ENCODE measurements around the gene ATP11B.

DNA sequence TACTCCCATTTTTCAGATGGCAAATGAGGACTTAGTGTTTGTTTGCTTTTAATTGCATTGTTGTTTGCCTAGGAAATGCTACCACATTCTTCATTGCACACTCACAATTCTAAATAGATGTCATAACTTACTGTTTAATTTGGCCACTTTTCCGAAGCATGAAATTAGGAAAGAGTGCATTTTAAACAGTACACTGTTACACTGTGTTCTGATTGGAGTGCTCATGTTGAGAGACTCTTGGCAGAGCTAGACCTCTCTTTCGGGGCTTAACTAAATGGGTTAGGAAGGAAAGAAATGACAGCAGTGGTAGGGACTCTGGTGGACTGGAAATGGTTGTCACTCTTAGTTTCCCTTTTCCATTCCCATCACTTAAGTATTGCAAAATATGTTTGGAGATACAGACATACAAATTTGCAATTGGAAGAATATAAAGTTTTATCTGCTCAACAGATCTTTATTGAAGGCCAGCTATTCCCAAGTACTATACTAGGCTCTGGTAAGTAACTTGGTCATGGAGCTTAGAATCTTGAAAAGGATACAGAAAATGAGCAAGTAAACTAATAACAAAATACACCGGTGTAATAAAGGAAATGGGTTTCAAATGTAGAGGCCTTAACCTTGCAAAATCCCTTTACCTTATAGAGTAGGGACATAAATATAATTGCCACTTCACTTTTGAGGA, 96.8 kb downstream of the ATP11B start:
- TF ChIP-seq, protein P1, sequence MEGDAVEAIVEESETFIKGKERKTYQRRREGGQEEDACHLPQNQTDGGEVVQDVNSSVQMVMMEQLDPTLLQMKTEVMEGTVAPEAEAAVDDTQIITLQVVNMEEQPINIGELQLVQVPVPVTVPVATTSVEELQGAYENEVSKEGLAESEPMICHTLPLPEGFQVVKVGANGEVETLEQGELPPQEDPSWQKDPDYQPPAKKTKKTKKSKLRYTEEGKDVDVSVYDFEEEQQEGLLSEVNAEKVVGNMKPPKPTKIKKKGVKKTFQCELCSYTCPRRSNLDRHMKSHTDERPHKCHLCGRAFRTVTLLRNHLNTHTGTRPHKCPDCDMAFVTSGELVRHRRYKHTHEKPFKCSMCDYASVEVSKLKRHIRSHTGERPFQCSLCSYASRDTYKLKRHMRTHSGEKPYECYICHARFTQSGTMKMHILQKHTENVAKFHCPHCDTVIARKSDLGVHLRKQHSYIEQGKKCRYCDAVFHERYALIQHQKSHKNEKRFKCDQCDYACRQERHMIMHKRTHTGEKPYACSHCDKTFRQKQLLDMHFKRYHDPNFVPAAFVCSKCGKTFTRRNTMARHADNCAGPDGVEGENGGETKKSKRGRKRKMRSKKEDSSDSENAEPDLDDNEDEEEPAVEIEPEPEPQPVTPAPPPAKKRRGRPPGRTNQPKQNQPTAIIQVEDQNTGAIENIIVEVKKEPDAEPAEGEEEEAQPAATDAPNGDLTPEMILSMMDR (IDR thresholded peaks at IDR 0.05; ENCODE audit: poor library complexity): no peak
- TF ChIP-seq EZH2 (IDR thresholded peaks at IDR 0.05; ENCODE audit: borderline replicate concordance) (no peak), EZH2phosphoT487 (IDR thresholded peaks at IDR 0.05; ENCODE audit: low read depth, severe bottlenecking, unreplicated experiment) (no peak)

Measured in hepatocyte (in vitro differentiated cells).